Ramos (cell line): ENCODE results near the gene DGCR2.
"Not testable (repeated sequence)": the region's sequence is repeated elsewhere in the genome, so short reads cannot be mapped to it uniquely, and the experiment has no call there.

ENCODE experiments used
- in situ Hi-C: fragments of 300-500 bp; cut with MboI; formaldehyde crosslinking; loops from one replicate; pipeline ENCODE4 v1.14.3; 2022; ENCODE audit warnings: low sequenced_read_pairs; ENCODE audit not compliant: unreplicated experiment

The DGCR2 gene

GRCh38 chr22:19063581-19064353 lies 58.4 kb downstream of the DGCR2 start:
- in situ Hi-C loops: no loop called here

GRCh38 chr22:19062943-19063308 lies 59.3 kb downstream of the DGCR2 start:
- in situ Hi-C loops: no loop called here

- in situ Hi-C loops: no loop called here
Observed at GRCh38 chr22:19062139-19062942, 59.9 kb downstream of the DGCR2 start.

GRCh38 chr22:19061471-19062138 lies 60.6 kb downstream of the DGCR2 start:
- in situ Hi-C loops: no loop called here

- in situ Hi-C loops: no loop called here
Observed at GRCh38 chr22:19060356-19061009, 61.7 kb downstream of the DGCR2 start.

- in situ Hi-C loops: no loop called here
Observed at GRCh38 chr22:19059481-19060278, 62.5 kb downstream of the DGCR2 start.

GRCh38 chr22:19058713-19059451 lies 63.3 kb downstream of the DGCR2 start:
- in situ Hi-C loops: no loop called here

- in situ Hi-C loops: no loop called here
Observed at GRCh38 chr22:19057999-19058491, 64.2 kb downstream of the DGCR2 start.

GRCh38 chr22:19057539-19057938 lies 64.7 kb downstream of the DGCR2 start:
- in situ Hi-C loops: no loop called here

- in situ Hi-C loops: no loop called here
Observed at GRCh38 chr22:19056951-19057401, 65.2 kb downstream of the DGCR2 start.

GRCh38 chr22:19055801-19056200 lies 66.4 kb downstream of the DGCR2 start:
- in situ Hi-C loops: no loop called here

- in situ Hi-C loops: no loop called here
Observed at GRCh38 chr22:19052941-19053541, 69.2 kb downstream of the DGCR2 start.

GRCh38 chr22:19051381-19052072 lies 70.7 kb downstream of the DGCR2 start:
- in situ Hi-C loops: no loop called here

GRCh38 chr22:19050847-19051246 lies 71.4 kb downstream of the DGCR2 start:
- in situ Hi-C loops: not testable (repeated sequence)

GRCh38 chr22:19050117-19050516 lies 72.1 kb downstream of the DGCR2 start:
- in situ Hi-C loops: no loop called here

GRCh38 chr22:19048531-19048930 lies 73.7 kb downstream of the DGCR2 start:
- in situ Hi-C loops: no loop called here

- in situ Hi-C loops: no loop called here
Observed at GRCh38 chr22:19047993-19048392, 74.2 kb downstream of the DGCR2 start.
